WI38 (cell line): ENCODE data around the gene ZFHX3.

Experiments used
- H3K4me3 ChIP-seq: 2 replicates; pipeline ENCODE4 v1.5.1; 2011; ENCODE audit warnings: low read depth, mild to moderate bottlenecking, control low read depth, low read length
- CTCF ChIP-seq: IDR thresholded peaks from 2 replicates; pipeline ENCODE4 v1.5.1; 2012; ENCODE audit warnings: low read depth, mild to moderate bottlenecking, control low read depth, low read length

The ZFHX3 gene

DNA sequence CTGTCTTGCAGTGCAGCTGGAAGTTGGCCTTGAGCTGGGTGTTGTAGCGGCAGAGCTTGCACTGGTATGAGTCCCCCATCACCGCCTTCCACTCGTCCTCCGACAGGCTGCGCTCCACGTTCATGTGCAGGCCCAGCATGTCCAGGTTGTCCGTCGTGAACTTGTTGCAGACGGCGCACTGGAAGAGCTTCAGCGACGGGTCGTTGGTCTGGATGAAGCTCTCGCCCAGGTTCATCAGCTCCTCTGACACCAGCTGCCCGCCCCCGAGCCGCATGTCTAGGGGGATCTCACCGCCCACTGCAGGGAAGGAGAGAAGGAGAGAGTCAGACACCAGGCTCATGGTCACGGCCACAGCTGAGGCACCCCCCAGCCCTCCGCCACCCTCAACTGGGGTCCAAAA lies 97.3 kb downstream of the ZFHX3 start:
- TF ChIP-seq CTCF: no peak
- H3K4me3 ChIP-seq: no peak overlapping the region

- no peak for TF ChIP-seq CTCF
- no peak overlapping the region for H3K4me3 ChIP-seq
Observed at GRCh38 chr16:72948238-72948829, 99.6 kb downstream of the ZFHX3 start.

GRCh38 chr16:72947379-72948237 lies 100.3 kb downstream of the ZFHX3 start:
- no peak for TF ChIP-seq CTCF
- no peak overlapping the region for H3K4me3 ChIP-seq

GRCh38 chr16:72946474-72947194 lies 101.3 kb downstream of the ZFHX3 start:
- no peak overlapping the region for H3K4me3 ChIP-seq
- no peak for TF ChIP-seq CTCF

GRCh38 chr16:72946063-72946462 lies 101.9 kb downstream of the ZFHX3 start:
- H3K4me3 ChIP-seq: no peak overlapping the region
- no peak for TF ChIP-seq CTCF

DNA sequence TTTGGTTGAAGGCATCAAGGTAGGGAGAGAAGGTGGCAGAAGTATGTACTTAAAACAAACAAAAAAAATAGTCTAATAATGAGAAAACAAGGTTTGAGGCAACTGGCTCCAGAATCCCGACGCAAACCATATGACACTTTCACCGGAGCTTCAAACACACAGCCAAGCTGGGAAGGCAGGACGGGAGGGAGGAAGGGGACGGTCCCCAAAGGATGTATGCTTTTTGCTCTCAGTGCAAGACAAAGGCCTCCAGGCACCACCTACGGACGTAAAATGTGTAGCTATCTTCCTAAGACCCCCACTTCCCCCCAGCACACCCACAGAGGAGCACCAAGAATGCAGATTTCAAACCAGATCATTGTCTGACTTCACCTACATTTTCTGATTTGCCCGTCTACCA lies 102.3 kb downstream of the ZFHX3 start:
- no peak overlapping the region for H3K4me3 ChIP-seq
- TF ChIP-seq CTCF: no peak
